ENCODE results near the gene IL17REL. TPM values are rescaled to one million over a fixed set of nuclear protein-coding genes. Genes with fewer than 3 reads are reported as not detected.

IL17REL gene
- total and polyA plus RNA-seq, 2 of the 13 experiments (the other 11 are each of a cell fraction or from before 2014, with no cell fraction given), result not detected

GRCh38 chr22:49955581-49956417 lies 56.8 kb downstream of the IL17REL start (continued):
- no peak for TF ChIP-seq HNRNPUL1 (IDR thresholded peaks at IDR 0.05; ENCODE audit: low read depth, low read length)
- peak; percentile 89; the same call in 1 of the 2 replicates for TF ChIP-seq ZNF549 (CRISPR knock-in tag; IDR thresholded peaks at IDR 0.05)
- 0 out of 2 replicates have a peak, but pooled peaks have one; percentile 28 for TF ChIP-seq ZSCAN31 (CRISPR knock-in tag; IDR thresholded peaks at IDR 0.05; ENCODE audit: low read depth)
- no peak for TF ChIP-seq ZZZ3 (CRISPR knock-in tag; IDR thresholded peaks at IDR 0.05; ENCODE audit: borderline replicate concordance)
- peak; percentile 61 for TF ChIP-seq ZFY (CRISPR knock-in tag; IDR thresholded peaks at IDR 0.05)
- TF ChIP-seq ZBTB44 (CRISPR knock-in tag; IDR thresholded peaks at IDR 0.05), result no peak
- TF ChIP-seq ZFP62 (CRISPR knock-in tag; IDR thresholded peaks at IDR 0.05), result no peak
- TF ChIP-seq RFXANK (CRISPR knock-in tag; IDR thresholded peaks at IDR 0.05), result no peak
- no peak for TF ChIP-seq GPBP1L1 (CRISPR knock-in tag; IDR thresholded peaks at IDR 0.05)
- TF ChIP-seq ZNF589 (CRISPR knock-in tag; conservative IDR thresholded peaks at IDR 0.05), result no peak
- TF ChIP-seq ZNF331 (CRISPR knock-in tag; IDR thresholded peaks at IDR 0.05), result peak; percentile 31; the same call in 1 of the 2 replicates
- no peak for TF ChIP-seq ZNF275 (CRISPR knock-in tag; IDR thresholded peaks at IDR 0.05; ENCODE audit: borderline replicate concordance)
- no peak for TF ChIP-seq ZNF530 (CRISPR knock-in tag; IDR thresholded peaks at IDR 0.05; ENCODE audit: low read depth)
- TF ChIP-seq ZBTB34 (CRISPR knock-in tag; IDR thresholded peaks at IDR 0.05), result 0 out of 2 replicates have a peak, but pooled peaks have one; percentile 47
- no peak for TF ChIP-seq ZBTB26 (CRISPR knock-in tag; IDR thresholded peaks at IDR 0.05; ENCODE audit: borderline replicate concordance)
- no peak for TF ChIP-seq ZNF446 (CRISPR knock-in tag; IDR thresholded peaks at IDR 0.05)
- TF ChIP-seq ZNF567 (CRISPR knock-in tag; IDR thresholded peaks at IDR 0.05; ENCODE audit: borderline replicate concordance), result no peak
- TF ChIP-seq DRAP1 (CRISPR knock-in tag; IDR thresholded peaks at IDR 0.05), result no peak
- peak; percentile 64; the same call in 1 of the 2 replicates for TF ChIP-seq CENPT (CRISPR knock-in tag; IDR thresholded peaks at IDR 0.05; ENCODE audit: low read depth)
- no peak for TF ChIP-seq ZNF101 (CRISPR knock-in tag; IDR thresholded peaks at IDR 0.05; ENCODE audit: borderline replicate concordance, low read depth)
- no peak for TF ChIP-seq POLR2G (IDR thresholded peaks at IDR 0.05; ENCODE audit: low read depth, low read length)
- no peak for TF ChIP-seq NCOA5 (CRISPR knock-in tag; IDR thresholded peaks at IDR 0.05)
- peak; percentile 87 for TF ChIP-seq RARA (CRISPR knock-in tag; IDR thresholded peaks at IDR 0.05)

Data from HepG2 (cell line).